ENCODE results near the gene CYB561D1.

The CYB561D1 gene

DNA sequence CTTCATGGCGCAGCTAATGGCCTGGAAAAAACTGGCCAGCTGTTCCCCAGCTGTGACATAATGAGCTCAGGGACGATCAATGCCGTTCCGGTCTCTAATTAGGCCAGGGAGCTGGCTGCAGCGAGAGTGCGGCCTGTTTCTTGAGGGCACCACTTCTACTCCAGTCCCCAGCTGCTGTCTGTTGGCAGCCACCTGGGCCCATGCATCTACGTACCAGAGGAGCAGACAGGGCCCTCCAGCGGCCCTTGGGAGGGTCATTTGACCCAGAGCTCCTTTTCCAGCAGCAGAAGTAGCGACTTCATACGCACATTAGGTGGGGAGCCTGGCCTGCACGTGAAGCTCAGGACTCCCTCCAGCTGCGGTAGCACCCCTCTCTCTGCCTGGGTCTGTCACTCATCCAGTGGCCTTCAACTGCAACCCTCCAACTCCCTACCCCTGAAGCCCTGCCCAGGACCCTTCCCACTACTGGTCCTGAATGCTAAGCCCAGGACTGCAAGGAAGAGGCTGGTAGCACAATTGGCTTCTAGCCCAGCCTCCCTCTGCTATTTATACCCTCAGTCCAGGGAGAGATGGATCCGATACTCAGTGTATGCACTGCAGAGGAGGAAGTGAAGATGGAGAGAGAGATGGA, 36.7 kb downstream of the CYB561D1 start:
- DNase-seq (ENCODE audit: low spot score) = no peak

DNA sequence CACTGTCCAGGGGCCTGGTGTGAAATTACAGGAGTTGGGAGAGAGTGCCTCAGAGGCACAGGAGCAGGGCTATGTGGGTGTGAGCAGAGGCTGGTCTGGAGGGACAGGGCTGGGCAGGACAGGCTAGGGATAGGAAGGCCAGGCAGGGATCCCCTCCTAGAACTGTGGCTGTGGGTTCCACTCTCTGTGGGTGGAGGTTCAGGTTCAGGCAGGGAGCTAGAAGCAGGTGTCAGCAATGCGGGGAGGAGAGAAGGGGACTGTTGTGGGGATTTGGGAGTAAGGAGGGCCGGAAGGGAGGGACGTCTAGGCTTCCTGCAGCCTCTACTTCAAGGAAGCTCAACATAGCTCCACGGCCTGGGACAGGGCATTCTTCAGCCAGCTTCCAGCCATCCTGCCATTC, 37.5 kb downstream of the CYB561D1 start:
- no peak for DNase-seq (ENCODE audit: low spot score)

DNA sequence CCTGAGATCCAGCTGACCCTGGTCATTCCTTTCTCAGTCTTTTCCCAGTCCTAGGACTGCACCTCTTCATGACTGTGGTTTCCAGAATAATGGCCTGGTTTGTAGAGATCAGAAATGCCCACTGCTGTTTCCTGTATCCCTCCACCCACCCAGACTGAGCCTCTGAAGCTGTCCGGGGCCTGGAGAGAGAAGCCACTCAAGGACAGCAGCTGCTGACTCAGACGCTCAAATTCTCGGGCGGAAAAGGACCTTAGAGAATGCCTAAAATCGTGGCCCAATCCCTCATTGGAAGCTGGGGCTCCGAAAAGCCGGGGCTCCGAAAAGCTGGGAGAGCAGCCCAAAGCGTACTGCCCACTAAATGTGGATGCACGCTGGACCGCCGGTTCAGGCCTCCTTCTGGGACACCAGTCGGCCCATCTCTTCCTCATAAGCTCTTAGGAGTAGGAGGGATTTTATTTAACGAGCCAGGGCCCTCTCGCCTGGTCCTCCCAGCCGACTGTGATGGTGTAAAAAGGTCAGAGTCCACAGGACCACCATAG, 38.0 kb downstream of the CYB561D1 start:
- DNase-seq (ENCODE audit: low spot score) = no peak

DNA sequence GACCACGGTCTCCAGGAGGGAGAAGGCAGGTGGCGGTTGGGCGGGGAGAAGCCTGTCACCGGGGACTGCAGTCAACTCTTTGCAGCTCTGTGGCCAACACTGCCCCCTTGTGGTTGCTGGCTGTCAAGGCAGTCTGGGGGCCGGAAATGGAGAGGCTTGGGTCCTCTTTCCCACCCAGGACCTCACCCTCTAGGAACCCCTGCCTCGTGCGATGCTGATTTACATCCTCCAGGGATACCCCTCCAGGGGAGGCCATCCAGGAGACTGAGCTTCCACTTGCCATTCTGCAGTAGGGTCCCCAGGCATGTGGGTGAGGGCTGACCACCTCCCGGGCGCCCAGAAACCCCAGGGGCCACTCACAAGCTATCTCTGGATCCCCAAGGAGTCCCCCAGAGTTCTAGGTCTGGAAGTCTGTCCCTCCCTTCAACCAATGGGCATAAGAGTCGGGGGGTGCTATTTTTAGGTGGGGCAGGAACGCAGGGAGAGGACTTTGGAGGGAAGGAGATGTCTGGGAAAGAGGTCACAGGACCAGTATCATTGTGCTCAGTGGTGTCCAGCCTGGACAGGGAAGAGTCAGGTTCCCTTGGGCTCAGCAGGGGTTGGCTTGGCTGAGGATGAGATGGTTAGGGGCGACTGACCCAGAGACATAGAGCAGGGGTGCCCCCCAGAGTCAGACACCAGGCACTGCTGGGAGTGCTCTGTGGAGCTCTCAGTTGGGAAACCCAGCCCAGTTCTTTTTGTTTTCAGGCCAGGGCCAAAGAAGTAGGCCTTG, 38.7 kb downstream of the CYB561D1 start:
- DNase-seq (ENCODE audit: low spot score) = peak; percentile 79

DNA sequence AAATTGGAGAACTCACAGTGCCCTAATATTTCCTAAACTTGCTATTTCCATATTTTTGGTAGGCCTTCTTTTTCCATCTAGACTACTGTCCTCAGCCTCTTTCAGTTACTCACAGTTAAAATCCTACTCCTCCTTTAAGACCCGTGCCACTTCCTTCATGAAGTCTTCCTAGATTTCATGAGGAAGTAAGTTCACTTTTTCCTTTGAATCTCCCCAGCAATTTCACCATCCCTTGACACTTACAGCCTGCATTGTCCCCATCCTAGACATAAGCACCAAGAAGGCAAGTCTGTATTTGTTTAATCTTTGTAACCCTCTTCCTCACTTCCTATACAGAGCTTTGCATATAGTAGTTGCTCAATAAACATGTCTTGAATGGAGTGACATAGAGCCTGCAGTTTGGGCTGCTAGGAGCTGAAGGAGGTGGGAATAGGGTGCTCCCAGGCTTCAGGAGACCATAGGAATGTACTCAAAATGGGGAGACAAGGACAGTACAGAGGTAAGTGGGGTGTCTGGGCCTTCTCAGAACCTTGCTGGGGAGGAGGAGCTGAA, 40.5 kb downstream of the CYB561D1 start:
- no peak for DNase-seq (ENCODE audit: low spot score)

DNA sequence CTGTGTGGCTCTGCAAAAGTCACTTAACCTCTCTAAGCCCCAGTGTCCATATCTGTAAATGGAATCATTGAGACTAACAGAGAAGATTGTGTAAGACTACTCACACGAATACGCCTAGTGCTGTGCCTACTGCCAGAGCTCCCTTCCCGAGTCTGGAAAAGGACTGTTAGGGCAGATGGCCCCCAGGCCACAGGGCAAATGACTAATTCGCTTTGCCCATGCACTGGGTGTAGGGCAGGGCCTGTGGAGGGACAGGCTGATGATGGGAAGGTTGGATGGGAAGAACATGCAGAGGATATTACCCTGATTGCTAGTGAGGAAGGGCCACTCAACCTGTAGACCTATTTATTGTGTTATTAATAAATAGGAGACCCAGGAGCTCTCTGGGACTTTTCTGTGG, 41.6 kb downstream of the CYB561D1 start:
- no peak for DNase-seq (ENCODE audit: low spot score)

DNA sequence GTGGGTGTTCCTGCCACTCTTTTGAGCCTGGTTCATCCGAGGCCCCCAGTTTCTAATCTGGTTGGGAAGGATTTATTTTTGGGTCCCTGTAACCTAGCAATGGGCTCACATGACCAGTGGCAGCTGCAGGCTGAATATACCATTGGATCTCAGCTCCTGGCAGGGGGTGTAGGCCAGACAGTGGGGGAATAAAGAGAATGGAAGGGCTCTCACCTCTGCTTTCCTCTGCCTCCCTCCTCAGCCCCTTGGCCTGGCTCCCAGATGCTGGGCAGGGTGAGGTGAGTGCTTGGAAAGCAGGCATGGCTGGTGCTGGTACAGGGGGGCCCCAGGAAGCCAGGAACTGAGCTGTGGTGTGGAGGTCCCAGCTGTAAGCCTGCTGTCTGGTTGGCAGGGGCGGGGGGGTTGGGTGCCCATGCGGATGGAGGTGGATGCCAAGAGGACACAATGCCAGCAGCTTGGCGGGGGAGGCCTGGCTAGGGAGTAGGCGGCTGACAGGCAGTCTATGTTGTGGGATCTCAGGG, 42.1 kb downstream of the CYB561D1 start:
- DNase-seq (ENCODE audit: low spot score) = peak; percentile 50

DNA sequence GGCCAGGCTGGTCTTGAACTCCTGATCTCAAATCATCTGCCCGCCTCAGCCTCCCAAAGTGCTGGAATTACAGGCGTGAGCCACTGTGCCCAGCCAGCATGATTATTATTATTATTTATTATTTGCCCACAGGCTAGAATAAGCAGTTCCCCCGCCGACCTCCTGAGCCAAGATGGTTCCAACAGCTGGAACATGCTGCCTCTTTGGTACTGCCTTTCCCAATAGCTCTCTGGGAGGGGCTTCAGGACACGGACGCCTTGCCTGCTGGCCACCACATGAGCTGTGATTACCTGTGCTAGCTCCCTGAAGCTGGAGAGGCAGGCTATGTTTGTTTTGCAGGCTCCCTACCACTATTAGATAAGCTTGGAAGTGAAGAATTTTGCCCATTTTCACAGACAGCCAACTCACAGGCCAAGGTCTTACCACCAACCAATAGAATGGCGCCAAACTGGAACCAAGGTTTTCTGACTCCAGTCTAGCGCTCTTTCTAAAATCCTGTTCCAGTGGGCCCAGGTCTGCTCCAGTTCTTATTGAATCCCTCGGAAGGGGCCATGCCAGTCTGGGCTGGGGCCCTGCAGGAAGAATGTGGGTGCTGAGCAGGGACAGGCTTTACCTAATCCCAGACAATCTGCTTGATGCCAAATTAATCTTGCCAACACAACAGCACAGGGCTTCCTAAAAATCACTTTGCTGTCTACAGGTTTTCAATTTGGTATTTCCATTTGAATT, 43.7 kb downstream of the CYB561D1 start:
- no peak for DNase-seq (ENCODE audit: low spot score)

DNA sequence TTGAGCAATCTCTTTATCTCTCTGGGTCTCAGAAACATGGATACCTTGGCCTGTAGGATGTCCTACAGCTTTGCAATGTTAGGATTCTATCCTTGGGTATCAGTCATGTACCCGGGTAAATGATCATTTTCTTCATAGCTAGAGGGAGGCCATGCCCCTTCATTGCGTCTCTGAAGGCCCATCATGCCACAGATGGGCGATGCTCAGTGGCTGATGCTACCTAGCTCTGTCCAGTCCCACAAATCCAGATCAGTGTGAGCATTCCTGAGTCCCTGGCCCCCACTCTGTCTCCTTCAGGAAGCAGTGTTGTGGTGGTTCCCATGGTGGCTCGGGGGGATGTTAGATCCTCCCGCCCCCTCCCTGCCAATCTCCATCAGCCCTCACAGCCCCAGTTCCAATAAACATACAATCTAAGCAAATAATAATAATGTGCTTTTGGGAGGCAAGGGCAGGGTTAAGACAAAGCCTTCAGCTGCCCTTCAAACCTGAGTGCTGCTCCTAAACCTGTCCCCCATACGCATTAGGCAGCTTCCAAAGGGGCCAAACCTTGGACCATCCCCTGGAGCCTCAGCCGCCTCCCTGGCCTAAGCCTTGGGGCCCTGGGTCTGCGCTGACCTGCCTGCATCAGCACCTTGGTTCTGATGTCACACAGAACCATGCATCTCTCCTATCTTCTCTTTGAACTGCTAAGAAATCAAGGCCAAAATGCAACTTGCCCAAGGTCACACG, 45.1 kb downstream of the CYB561D1 start:
- no peak for DNase-seq (ENCODE audit: low spot score)

DNA sequence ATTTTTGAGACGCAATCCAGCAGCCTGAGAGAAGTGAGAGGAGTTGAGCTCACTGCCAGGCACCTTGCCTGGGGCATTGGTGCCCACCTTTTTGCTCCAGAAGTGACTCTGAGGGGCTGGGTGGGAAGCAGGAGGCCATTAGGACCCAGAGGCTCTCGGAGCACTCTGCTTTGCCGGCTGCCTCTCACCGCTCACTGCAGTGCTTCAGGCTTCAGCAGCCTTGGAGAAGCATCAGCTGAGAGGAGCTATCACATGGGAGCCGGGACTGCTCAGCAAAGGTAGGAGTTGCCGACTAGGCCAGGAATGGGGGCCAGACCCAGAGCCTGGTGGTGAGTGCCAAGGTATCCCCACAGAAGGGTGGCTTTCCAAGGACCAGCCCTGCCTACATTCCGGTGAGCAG, 45.8 kb downstream of the CYB561D1 start, which contains the start of gene GPR61:
Gene GPR61, plus strand, starts transcription at position 197 of the 400 bp plus-strand sequence. CDS start 3,151 bp downstream, outside the sequence.
- no peak for DNase-seq (ENCODE audit: low spot score)

DNA sequence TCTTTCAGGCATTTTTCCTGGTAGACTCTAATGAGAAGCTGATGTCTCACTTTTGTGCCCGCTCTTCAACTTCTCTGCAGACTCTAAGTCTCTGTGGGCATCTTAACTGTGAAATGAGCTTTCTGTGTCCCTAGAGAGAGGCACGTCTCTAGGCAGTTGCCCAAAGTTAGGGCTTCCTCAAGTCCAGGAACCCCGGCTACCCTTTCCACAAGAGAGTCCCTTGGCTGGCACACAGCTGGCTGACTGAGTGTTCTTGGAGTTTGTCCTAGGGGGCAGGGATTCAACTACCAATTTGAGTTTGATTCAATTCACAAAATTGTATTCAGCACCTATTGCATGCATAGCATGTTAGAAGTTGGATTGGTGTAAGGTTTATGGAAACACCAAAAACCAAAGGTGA, 47.2 kb downstream of the CYB561D1 start:
- DNase-seq (ENCODE audit: low spot score) = no peak

DNA sequence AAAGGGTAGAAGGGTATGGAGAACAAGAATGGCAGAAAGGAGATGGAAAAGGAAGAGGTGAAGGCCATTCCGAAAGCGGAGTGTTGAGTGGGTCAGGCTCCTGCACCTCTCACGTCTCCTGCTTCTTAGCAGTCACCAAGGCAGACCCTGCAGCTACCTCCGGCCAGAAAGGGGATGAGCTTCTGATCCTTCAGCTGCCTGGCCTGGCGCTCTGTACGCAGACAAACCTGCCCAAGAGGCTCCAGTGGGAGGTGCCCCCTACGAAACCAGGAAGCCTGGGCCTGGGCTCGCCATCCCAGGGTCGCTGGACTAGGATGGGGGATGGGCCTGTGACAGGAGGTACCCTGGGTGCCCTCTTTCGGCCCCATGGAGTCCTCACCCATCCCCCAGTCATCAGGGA, 48.8 kb downstream of the CYB561D1 start:
- no peak for DNase-seq (ENCODE audit: low spot score)

DNA sequence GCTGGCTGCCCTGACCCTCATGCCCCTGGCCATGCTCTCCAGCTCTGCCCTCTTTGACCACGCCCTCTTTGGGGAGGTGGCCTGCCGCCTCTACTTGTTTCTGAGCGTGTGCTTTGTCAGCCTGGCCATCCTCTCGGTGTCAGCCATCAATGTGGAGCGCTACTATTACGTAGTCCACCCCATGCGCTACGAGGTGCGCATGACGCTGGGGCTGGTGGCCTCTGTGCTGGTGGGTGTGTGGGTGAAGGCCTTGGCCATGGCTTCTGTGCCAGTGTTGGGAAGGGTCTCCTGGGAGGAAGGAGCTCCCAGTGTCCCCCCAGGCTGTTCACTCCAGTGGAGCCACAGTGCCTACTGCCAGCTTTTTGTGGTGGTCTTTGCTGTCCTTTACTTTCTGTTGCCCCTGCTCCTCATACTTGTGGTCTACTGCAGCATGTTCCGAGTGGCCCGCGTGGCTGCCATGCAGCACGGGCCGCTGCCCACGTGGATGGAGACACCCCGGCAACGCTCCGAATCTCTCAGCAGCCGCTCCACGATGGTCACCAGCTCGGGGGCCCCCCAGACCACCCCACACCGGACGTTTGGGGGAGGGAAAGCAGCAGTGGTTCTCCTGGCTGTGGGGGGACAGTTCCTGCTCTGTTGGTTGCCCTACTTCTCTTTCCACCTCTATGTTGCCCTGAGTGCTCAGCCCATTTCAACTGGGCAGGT, 49.5 kb downstream of the CYB561D1 start:
- no peak for DNase-seq (ENCODE audit: low spot score)

DNA sequence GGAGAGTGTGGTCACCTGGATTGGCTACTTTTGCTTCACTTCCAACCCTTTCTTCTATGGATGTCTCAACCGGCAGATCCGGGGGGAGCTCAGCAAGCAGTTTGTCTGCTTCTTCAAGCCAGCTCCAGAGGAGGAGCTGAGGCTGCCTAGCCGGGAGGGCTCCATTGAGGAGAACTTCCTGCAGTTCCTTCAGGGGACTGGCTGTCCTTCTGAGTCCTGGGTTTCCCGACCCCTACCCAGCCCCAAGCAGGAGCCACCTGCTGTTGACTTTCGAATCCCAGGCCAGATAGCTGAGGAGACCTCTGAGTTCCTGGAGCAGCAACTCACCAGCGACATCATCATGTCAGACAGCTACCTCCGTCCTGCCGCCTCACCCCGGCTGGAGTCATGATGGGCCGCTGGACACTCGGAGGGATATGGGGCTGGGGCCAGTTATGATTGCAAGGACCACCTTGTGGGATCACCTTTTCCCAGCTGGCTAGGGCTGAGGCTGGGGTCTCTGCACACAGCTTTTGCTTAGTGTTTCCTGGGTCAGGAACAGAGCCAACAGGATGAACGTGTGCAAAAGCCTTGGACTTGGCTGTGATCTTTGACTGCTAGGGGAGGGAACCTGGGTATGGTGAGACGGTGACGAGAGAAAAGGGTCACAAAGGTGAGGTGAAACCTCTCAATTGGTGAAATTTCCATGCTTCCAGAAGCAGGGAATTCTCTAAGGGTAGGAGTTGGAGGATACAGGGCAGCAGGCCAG, 50.3 kb downstream of the CYB561D1 start:
- no peak for DNase-seq (ENCODE audit: low spot score)

DNA sequence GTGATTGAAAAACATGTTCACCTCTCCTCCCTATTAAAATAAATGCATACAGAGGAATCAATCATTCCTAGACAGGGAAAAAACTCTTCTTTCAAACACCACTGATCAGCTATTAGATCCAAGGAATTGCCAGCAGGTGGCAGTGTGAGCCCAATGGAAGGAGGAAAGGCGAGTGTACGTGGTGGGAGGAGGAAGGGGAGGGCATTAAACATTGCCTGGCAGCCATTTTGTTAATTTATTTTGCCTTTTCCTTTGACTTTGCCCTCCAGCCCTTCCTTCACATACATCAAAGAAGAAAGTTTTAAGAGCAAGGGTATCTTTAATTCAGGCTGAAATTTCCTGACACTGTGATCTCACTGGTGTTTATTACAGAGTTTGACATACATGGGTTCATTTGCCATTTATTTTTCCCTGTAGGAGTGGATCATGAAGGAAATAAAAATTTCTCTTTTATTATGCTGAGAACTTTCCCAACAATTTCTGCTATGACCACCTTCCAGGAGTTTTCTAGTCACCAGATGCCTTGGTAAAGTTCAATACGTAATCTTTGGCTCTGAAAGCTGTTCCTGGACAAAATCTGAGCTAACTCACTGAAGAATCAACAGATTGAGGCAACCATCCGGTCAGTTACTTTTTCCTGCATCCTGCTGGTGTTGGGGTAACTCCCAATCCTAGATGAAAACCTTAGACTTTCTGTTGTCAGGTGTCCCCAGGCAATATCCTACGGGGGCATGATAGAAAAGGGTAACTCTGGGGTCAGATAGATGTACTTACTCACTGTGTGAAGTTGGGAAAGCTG, 52.6 kb downstream of the CYB561D1 start:
- DNase-seq (ENCODE audit: low spot score) = peak; percentile 93

DNA sequence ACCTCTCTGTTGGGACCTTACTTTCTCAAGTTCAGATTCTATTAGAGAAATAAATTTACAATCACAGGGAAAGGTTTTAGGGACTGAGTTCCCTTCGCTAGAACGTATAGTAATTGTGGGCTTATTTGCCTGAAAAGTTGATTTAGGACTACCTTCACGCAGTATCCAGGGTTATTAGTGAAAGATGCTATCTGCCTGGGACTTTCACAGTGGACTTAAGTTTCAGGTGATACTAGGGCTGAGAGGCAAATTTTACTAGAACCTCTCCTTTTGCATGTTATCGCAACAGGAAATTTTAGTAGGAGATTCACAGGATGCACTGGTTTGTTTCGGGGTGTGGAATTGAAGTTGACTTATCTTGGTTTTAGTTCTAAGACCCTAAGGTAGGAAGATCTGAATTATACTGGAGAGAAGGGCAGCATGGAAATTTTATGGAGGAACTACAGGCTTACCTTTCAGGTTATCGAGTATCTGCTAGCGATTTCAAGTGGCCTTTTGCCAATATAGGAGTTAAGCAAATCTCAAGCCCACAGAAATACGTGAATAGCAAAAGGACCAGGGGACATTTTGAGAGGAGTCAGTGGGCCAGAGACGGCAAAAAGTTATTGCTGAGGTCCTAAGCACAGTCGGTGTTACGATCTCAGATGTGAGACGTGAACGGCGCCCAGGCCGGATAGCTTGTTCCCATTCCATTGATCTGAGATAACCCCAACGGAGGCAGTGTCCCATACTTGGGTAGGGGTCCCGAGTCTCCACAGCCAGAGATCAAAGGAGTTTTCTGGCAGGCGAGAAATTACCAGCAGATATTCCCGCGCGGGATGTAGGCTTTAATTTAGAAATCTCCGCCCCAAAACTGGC, 53.8 kb downstream of the CYB561D1 start:
- DNase-seq (ENCODE audit: low spot score) = no peak

DNA sequence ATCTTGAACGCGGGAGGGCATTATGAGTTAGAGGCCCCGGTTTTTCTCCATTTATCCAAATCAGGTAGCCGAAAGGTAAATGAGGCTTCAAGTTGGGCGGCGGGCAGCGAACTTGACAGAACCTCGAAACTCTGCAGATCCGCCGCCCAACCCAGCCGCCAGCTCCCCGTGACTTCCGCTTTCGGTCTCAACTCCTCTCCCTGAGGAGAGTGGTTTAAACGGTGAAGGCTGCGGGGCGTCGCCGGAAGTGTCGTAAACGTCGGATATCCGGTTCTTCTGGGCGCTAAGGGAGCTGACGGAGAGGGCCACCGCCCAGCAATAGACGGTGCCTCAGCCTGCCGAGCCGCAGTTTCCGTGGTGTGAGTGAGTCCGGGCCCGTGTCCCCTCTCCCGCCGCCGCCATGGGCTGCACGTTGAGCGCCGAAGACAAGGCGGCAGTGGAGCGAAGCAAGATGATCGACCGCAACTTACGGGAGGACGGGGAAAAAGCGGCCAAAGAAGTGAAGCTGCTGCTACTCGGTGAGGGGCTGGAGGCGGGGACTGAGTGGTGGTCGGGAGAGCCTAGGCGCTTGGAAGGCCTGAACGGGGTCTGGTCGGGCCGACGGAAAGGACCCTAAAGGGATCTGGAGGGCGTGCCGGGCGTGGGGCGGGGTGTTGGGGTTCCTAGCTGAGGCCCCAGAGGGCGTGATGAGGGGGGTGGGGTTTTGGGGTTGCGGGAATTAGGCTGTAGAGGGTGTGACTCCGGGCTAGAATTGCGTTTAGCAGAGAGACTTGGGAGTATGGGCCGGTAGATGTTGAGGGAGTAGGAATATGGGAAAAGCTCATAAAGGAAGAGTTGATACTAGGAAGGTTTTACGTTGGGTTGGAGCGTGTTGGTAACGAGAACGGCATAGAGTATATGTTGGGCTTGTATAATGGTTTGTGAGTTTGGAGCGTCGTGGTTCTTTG, 54.7 kb downstream of the CYB561D1 start, which contains the start of gene GNAI3:
Gene GNAI3, plus strand, starts transcription at position 295 of the 947 bp plus-strand sequence. Its CDS starts 106 bp downstream, at position 401.
- peak; percentile 92 for DNase-seq (ENCODE audit: low spot score)

All from hepatic stellate cell (primary cell).